ENCODE data around the gene ARID3B. TPM values are rescaled to one million over a fixed set of nuclear protein-coding genes. Genes with fewer than 3 reads are reported as not detected.

The ARID3B gene, protein sequence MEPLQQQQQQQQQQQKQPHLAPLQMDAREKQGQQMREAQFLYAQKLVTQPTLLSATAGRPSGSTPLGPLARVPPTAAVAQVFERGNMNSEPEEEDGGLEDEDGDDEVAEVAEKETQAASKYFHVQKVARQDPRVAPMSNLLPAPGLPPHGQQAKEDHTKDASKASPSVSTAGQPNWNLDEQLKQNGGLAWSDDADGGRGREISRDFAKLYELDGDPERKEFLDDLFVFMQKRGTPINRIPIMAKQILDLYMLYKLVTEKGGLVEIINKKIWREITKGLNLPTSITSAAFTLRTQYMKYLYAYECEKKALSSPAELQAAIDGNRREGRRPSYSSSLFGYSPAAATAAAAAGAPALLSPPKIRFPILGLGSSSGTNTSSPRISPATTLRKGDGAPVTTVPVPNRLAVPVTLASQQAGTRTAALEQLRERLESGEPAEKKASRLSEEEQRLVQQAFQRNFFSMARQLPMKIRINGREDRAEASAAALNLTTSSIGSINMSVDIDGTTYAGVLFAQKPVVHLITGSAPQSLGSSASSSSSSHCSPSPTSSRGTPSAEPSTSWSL
- total RNA-seq: 2.4 and 2.8 TPM in 2 replicates

GRCh38 chr15:74540761-74541493 lies at the start of gene ARID3B:
Gene ARID3B, plus strand, starts transcription at chr15:74541220. Its CDS starts 2,717 bp downstream, at chr15:74543937.

DNA sequence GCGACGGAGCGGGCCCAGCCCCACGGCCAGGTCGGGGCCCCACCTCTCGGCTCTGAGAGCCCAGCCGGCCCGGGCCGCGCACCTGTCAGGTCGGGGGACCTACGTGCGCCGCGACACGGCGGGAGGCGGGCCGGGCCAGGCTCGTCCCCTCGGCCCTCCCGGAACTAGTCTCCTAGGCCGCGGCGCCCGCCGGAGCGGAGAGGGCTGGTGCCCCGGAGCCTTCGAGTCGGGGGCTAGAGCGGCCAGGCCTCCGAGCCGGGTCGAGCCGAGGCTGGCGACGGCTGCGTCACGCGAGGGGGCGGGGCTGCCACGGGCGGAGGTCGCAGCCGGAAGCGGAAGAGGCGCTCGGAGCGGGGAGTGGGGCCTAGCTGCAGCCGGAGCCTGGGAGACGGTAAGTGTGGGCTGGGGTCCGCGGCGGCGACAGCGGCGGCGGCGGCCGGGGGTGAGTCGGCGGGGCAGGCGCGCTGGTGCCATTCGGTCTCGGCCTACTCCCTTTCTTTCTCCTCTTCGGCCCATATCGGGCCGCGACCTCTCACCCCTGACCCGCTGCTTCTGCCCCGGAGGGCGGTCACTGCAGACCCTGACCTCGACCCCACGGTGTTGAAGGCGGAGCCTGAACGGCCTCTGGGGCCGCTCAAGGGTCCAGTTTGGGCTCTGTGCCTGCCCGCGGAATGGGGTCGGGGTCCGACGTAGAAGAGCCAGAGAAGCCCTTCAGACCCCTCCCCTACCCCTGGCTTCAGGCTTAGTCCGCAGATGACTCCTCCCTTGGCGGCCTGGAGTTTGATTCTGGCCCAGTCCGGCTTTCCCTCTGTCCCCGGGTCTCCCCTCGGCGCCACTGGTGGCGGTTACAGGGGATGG lies 74.7 kb downstream of the ARID3B start, which contains the start of gene CLK3:
Gene CLK3, plus strand, starts transcription at position 329 of the 858 bp plus-strand sequence. CDS start 3,361 bp downstream, outside the sequence.

Other genes with a start within 250 kb of the ARID3B start
- 4.6 and 5.2 TPM in 2 replicates for gene CYP11A1, start 173.6 kb upstream of the ARID3B start, total RNA-seq
- 7.1 and 12.7 TPM in 2 replicates for gene SEMA7A, start 107.3 kb upstream of the ARID3B start, total RNA-seq
- gene UBL7, start 80.1 kb upstream of the ARID3B start, total RNA-seq: 38.0 and 40.0 TPM in 2 replicates
- gene CLK3, start 74.6 kb downstream of the ARID3B start, total RNA-seq: 38.8 and 52.3 TPM in 2 replicates
- gene EDC3, start 154.8 kb downstream of the ARID3B start, total RNA-seq: 10.4 and 12.8 TPM in 2 replicates
- 0.32 TPM in 1 of 2 replicates, not detected in the other for gene CYP1A1, start 184.3 kb downstream of the ARID3B start, total RNA-seq
- not detected in 2 replicates for gene CYP1A2, start 207.6 kb downstream of the ARID3B start, total RNA-seq
- gene CSK, start 240.9 kb downstream of the ARID3B start, total RNA-seq: 19.9 and 24.6 TPM in 2 replicates